Occipital lobe (tissue), 2 donors: ENCODE results near the gene HSD3B7. TPM values are rescaled to one million over a fixed set of nuclear protein-coding genes. Genes with fewer than 3 reads are reported as not detected.

Source experiments
- DNase-seq: peaks from one replicate; lab custom pipeline; 2025; lab: John Stamatoyannopoulos, UW
- total RNA-seq: library from RNA; depleted of rRNA; stranded (reverse); fragments of >200 nt; gene quantifications from one replicate; pipeline ENCODE4 v1.2.3, GENCODE V29; 2014

The HSD3B7 gene
- total RNA-seq, 1 donor from 2014 or later, result 2.5 TPM

DNA sequence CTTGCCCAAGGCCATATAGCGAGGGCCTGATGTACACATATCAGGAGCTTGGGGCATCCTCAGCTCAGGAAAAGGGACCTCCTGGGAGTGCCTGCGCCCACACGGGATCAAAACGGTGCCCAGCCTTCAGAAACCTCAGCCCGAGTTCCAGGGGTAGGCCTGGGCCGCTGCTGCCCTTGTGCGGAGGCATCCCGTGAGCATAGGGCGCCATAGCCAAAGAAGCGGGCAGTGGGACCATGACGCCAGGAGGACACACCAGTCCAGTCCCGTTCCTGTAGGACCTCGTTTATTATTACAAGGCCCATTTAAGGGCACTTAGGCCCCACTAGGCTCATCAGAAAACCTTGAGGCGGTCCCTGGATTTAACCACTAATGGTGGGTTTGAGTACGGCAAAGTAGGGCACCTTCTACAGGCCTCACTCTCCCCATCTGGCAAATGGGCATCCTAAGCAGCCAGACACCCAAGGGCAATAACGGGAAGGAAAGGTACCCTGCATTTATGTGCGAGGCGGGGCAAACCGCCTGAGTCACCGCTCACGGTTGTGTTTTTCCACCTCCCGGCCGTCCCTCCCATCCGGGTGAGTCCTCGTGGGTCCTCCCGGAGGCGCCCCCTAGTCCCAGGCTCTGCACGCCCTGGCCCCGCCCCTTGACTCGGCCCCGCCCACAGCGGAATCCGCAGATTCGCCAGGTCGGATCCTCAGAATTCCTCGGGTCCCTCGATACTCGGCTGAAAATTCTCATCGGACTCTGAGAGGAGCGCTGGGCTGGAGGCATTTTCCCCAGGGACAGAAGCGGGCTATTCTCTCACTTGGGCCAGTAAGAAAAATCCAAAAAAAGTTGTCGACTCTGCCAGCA lies 28.2 kb upstream of the HSD3B7 start:
- DNase-seq, result peak; percentile 57

DNA sequence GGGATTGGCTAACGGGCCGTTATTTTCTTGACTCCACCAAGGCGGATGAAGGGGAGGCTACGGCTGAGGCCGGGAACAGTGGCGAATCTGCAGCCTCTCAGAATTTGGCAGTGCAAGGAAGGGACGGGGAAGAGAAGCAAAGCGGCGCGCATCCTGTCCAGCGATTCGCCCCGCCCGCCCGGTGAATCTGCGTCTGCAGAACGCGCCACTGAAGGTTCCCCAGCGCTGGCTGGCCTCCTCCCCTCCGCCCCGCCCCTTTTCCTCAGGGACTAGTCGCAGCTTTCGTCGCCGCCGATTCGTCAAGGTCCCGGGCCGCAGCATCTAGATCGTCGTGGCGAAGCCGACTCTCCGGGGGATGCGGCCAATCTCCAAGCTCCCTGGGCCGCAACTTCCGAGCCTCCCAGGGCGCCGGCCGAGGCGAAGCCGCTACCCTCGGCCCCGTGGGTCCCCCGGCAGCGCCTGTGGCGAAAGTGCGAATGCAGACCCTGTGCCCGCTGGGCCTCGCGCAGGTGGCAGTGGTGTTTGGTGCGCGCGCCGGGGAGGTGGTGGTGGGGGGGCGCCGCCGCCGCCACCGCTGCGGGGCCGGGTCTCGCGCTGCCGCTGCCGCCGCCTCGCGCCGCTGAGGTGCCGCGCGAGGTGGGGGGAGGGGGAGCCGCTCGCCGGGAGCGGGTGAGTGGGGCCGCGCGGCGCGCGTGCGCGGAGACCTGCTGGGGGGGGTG lies 27.4 kb upstream of the HSD3B7 start, which contains the start of gene SETD1A:
Gene SETD1A, plus strand, starts transcription at position 299 of the 719 bp plus-strand sequence. CDS start 978 bp downstream, outside the sequence.
- peak; percentile 92 for DNase-seq

DNA sequence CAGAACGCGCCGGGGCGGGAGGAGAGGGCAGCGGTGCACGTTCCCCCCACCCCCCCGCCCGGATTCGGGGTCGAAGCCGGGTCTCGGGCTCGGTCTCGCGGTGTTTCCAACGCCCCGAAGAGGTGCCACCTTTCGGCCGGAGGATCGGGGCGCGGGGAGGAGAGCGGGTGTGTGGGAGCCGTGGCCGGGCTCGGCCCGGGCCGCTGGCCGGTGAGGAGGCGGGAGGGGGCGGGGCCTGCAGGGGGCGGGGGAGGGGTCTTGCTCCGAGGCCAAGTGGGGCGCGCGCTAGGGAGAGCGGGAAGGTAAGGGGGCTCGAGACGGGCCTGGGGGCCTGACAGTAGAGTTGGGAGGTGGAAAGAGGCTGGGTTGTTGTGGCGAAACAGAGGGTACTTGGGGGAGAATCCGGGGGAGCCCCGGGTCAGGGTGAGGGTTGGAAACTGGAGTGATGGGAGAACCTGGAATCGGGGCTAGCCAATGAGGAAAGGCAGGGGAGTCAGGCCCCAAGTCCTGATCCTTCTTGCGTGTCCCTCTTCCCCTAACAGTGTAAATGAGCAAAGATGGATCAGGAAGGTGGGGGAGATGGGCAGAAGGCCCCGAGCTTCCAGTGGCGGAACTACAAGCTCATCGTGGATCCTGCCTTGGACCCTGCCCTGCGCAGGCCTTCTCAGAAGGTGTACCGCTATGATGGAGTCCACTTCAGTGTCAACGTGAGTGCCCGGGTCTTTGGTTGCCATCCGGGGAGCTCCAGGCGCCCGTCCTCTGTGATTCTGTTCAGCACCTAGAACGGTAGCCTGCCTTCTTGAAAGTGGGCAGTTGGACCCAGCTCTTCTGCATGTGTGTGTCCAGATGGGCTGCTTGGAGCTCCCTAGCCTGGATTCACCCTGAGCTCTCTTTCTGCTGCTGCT lies 26.6 kb upstream of the HSD3B7 start:
- peak; percentile 48 for DNase-seq

DNA sequence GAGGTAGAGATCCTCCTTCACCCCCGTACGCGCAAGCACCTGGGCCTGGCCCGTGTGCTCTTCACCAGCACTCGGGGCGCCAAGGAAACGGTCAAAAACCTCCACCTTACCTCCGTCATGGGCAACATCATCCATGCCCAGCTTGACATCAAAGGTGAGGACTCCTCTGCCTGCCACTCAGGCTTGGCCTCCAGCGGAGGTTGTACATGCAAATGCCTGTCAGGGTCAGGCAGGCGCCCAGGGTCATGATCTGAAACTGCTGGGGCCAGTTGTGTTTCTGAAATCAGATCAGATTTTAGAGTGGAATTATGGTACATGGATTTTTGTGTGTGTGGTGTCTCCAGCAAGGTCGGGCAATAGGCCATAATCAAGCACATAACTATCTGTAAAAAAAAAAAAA lies 23.6 kb upstream of the HSD3B7 start:
- no peak for DNase-seq

DNA sequence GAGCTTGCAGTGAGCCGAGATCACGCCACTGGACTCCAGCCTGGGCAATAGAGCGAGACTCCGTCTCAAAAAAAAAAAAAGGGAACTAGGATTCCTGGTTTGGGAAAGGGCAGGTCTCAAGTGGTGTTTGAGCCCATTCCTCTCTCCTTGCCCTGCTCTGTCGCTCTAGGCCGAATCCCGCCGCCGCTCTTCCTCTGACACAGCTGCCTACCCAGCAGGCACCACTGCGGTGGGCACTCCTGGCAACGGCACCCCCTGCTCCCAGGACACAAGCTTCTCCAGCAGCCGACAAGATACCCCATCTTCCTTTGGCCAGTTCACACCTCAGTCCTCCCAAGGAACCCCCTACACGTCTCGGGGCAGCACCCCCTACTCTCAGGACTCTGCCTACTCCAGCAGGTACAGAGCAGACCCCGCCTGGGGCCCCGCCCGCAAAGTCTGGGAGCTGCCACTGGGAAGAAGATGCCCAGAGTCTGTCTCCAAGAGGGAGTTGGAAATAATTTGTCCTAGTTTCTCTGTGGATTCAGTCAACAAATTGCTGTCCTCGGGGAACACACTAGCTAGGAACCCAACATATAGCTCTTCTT lies 21.0 kb upstream of the HSD3B7 start:
- no peak for DNase-seq

DNA sequence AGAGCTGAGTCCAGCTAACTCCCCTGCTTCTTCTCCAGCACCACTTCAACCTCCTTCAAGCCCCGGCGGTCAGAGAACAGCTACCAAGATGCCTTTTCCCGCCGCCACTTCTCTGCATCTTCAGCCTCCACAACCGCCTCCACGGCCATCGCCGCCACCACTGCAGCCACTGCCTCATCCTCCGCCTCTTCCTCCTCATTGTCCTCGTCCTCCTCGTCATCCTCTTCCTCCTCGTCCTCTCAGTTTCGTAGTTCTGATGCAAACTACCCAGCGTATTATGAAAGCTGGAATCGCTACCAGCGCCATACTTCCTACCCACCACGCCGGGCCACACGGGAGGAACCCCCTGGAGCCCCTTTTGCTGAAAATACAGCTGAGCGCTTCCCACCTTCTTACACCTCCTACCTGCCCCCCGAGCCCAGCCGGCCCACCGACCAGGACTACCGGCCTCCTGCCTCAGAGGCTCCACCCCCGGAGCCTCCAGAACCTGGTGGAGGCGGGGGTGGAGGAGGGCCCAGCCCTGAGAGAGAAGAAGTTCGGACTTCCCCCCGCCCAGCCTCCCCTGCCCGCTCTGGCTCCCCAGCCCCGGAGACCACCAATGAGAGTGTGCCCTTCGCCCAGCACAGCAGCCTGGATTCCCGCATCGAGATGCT lies 20.3 kb upstream of the HSD3B7 start:
- no peak for DNase-seq

DNA sequence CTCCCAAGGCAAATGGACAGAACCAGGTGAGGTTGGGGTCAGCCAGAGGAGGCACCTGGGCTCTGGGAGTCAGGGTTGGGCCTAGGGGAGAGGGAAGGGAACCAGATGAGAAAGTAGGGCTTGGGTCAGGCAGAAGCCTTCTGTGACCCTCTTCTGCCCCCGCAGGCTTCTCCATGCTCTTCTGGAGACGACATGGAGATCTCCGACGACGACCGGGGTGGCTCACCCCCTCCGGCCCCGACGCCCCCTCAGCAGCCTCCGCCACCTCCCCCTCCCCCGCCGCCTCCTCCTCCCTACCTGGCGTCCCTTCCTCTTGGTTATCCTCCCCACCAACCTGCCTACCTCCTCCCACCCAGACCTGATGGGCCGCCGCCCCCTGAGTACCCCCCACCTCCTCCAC lies 19.6 kb upstream of the HSD3B7 start:
- no peak for DNase-seq

DNA sequence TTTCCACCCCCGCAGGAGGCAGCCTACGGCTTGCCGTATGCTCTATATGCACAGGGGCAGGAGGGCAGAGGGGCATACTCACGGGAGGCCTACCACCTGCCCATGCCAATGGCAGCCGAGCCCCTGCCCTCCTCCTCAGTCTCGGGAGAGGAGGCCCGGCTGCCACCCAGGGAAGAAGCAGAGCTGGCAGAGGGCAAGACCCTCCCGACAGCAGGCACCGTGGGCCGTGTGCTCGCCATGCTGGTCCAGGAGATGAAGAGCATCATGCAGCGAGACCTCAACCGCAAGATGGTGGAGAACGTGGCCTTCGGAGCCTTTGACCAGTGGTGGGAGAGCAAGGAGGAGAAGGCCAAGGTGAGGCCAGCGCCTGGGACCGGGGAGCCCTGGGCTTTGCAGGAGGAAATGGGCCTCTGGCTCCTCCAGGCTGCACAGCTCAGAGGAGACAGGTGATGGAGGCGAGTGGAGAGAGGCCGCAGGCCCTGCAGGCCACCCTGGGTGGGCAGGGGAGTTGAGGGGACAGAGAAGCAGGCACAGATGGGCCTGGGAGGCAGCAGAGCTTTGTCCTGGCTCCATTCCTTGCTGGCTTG lies 18.9 kb upstream of the HSD3B7 start:
- no peak for DNase-seq

DNA sequence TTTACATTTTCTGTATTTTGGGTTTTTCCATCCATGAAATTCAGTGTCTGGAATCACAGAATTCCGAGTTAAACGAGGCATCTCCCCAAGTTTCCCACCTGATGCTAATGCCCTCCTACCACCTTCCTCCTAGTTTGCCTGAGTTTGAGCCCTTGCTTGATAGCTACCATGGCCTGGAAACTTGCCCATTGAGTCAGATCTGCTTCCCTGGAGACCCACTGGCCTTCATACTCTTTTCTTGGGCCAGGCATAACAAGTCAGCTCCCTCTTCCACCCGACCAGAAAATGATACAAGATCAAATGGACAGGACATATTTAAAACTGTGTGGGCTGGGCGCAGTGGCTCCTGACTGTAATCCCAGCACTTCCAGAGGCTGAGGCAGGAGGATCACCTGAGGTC lies 17.2 kb upstream of the HSD3B7 start:
- no peak for DNase-seq

DNA sequence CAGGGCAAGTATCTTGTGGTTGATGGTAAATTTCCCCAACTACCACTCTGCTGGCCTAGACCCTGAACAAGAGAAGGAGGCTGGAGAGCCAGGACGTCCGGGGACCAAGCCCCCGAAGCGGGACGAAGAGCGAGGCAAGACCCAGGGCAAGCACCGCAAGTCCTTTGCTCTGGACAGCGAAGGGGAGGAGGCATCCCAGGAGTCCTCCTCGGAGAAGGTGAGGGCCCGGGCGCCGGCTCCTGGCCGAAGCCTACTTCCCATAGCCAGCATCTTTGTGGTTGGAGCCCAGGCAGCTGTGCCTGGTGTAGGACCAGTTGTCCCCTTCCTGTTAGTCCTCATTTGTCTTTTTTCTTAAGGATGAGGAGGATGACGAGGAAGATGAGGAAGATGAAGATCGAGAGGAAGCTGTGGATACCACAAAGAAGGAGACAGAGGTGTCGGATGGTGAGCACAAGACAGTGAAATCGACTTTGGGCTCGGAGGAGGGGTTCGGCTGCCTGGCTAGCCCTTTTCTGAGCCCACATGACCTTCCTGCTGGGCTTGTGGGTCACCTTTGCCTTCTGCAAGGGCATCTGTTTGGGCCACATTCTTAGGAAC lies 15.7 kb upstream of the HSD3B7 start:
- no peak for DNase-seq

DNA sequence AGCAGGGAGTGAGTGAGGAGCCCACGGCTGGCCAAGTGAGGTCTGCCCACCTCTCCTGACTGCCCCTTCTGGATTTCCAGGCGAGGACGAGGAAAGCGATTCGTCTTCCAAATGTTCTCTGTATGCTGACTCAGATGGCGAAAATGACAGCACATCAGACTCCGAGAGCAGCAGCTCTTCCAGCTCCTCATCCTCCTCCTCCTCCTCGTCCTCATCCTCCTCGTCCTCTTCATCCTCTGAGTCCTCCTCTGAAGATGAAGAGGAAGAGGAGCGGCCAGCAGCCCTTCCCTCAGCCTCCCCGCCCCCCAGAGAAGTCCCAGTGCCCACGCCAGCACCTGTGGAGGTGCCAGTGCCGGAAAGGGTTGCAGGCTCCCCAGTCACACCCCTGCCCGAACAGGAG lies 13.7 kb upstream of the HSD3B7 start:
- DNase-seq, result no peak

DNA sequence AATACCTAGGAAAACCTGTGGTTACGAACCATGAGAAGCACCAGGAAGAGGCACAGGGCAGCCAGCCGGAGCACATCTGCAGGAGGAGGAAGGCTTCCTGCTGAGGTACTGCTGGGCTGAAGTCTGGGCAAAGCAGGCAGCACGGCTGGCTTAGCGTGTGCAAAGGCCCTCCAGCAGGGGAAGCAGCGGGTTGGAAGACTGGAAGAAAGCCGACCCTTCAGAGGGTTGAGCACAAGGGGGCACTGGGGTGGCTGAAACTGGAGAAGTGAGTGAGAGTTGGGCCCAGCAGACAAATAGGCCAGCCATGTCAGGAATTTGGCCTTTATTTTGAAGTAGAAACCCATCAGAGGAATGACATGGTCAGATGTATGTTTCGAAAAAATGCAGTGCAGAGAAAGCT lies 12.1 kb upstream of the HSD3B7 start:
- DNase-seq, result no peak

DNA sequence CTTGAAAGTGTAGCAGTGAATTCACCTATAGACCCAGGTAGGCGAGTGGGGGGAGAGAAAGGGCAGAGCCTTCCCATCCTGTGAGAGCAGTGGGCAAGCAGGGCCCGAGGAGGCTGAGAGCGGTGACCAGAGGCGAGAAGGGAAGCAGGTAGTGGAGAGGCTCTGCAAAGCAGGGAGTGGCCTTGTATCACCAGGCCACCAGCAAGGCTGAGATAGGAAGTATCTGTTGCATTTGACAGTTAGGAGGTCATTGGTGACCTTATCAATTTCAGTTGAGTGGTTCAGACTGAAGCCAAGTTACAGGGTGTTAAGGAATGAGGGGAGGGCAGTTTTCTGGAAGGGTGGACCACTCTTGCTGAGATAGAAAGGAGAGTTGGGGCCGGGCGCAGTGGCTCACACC lies 10.7 kb upstream of the HSD3B7 start:
- no peak for DNase-seq

DNA sequence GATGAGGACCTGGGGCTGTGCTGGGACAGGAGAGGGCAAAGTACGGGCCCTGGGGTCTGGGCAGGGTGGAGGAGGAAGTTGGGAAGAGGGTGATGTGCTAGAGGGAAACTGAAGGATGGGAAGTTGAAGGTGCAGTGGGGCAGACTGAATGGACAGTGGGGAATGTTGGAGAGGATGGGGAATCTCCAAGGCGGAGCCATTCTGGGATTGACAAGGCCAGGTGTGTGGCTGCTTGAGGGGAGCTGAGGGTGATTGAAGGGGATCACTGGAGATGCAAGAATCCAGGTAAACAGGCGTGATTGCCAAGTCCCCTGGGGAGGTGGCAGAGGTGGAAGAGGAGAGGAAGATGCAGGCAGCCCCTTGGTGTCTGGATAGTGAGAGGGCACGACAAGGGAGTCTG lies 8.5 kb upstream of the HSD3B7 start:
- DNase-seq, result no peak

DNA sequence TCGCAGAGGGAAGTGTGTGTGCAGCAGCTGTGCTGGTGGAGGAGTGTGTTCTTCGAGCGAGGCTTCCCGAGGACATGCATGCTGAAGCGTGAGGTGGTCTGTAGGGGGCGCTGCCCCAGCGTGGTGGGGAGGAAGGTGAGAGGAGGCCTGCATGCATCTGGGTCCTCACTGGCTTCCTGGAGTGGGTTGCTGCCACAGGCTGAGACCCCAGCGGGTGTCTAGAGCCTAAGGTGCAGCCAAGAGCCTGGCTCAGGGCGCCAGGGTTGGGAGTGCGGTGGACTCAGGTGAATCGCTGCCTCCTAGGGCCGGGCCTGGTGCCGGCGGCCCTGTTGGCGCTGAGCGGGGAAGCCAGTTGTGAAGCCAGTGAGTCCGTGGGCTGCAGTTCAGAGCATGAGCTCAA lies 7.5 kb upstream of the HSD3B7 start:
- no peak for DNase-seq

DNA sequence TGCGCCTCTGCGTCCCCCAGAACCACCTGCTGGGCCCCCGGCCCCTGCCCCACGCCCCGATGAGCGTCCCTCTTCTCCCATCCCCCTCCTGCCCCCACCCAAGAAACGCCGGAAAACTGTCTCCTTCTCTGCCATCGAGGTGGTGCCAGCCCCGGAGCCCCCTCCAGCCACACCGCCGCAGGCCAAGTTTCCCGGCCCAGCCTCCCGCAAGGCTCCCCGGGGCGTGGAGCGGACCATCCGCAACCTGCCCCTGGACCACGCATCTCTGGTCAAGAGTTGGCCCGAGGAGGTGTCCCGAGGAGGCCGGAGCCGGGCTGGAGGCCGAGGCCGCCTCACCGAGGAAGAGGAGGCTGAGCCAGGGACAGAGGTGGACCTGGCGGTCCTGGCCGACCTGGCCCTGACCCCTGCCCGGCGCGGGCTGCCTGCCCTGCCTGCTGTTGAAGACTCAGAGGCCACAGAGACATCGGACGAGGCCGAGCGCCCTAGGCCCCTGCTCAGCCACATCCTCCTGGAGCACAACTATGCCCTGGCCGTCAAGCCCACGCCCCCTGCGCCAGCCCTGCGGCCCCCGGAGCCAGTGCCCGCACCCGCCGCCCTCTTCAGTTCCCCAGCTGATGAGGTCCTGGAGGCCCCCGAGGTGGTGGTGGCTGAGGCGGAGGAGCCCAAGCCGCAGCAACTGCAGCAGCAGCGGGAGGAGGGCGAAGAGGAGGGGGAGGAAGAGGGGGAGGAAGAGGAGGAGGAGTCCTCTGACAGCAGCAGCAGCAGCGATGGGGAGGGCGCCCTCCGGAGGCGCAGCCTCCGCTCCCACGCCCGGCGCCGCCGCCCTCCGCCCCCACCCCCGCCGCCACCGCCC lies 5.6 kb upstream of the HSD3B7 start:
- no peak for DNase-seq

DNA sequence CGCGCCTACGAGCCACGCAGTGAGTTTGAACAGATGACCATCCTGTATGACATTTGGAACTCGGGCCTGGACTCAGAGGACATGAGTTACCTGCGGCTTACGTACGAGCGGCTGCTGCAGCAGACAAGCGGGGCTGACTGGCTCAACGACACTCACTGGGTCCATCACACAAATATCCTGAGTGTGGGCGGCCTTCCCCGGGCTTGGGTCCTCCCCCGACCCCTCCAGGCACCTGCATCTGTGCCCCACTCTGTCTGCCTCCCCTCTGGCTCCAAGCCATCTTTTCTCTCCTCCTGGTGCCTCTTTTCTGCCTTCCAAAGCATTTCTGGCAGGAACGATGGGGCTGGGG lies 5.0 kb upstream of the HSD3B7 start:
- no peak for DNase-seq

DNA sequence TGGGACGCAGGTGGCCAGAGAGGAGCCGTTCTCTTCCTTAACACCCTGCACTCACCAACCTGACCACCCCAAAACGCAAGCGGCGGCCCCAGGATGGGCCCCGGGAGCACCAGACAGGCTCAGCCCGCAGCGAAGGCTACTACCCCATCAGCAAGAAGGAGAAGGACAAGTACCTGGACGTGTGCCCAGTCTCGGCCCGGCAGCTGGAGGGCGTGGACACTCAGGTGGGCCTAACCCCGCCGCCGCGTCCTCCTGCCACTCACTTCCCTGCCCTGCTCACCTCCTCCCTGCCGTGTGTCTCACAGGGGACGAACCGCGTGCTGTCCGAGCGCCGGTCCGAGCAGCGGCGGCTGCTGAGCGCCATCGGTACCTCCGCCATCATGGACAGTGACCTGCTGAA lies 4.6 kb upstream of the HSD3B7 start:
- no peak for DNase-seq

DNA sequence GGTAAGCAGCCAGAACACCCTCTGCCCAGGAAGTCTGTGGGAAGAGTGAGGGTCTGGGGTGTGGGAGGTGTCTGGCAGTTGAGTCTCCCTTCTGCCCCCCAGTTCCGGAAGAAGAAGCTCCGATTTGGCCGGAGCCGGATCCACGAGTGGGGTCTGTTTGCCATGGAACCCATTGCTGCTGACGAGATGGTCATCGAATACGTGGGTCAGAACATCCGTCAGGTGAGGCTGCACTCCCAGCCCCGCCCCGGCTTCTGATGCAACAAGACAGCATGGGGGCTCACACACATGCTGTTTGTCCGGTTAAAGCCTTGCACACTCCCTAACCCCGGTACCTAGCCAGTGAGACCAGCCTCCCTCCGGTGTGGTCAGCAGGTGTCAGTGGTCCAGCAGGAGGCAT lies 4.0 kb upstream of the HSD3B7 start:
- DNase-seq, result no peak
